HL-60/S4 (cell line): ENCODE measurements around the gene CYBA.
"Not testable (repeated sequence)": the region's sequence is repeated elsewhere in the genome, so short reads cannot be mapped to it uniquely, and the experiment has no call there.

ENCODE experiments used
- in situ Hi-C: fragments of 300-500 bp; cut with MboI; formaldehyde crosslinking; loops from 2 replicates; pipeline ENCODE4 v1.14.3; 2022; ENCODE audit warnings: low sequenced_read_pairs

CYBA gene

GRCh38 chr16:88686439-88687253 is 35.8 kb upstream of the CYBA start, which contains the start of gene SNAI3:
TSS of gene SNAI3 (minus strand) at chr16:88686507. CDS start at chr16:88686406, 101 bp downstream.
- in situ Hi-C loops = no loop called here

- in situ Hi-C loops = no loop called here
These were observed 35.2 kb upstream of the CYBA start for GRCh38 chr16:88686062-88686438.

GRCh38 chr16:88685156-88686061 is 34.6 kb upstream of the CYBA start:
- in situ Hi-C loops = no loop called here

GRCh38 chr16:88684569-88685155 is 33.8 kb upstream of the CYBA start:
- in situ Hi-C loops = no loop called here

- in situ Hi-C loops = no loop called here
These were observed 31.0 kb upstream of the CYBA start for GRCh38 chr16:88681709-88682451.

GRCh38 chr16:88681084-88681680 is 30.3 kb upstream of the CYBA start:
- in situ Hi-C loops = no loop called here

- in situ Hi-C loops = no loop called here
These were observed 29.8 kb upstream of the CYBA start for GRCh38 chr16:88680554-88681083.

GRCh38 chr16:88678224-88678979 is 27.5 kb upstream of the CYBA start:
- in situ Hi-C loops = no loop called here

- in situ Hi-C loops = no loop called here
These were observed 26.9 kb upstream of the CYBA start for GRCh38 chr16:88677721-88678120.

- in situ Hi-C loops = no loop called here
These were observed 25.8 kb upstream of the CYBA start for GRCh38 chr16:88676502-88677242.

- in situ Hi-C loops = no loop called here
These were observed 23.0 kb upstream of the CYBA start for GRCh38 chr16:88673716-88674379.

GRCh38 chr16:88672776-88673175 is 21.9 kb upstream of the CYBA start:
- in situ Hi-C loops = no loop called here

- in situ Hi-C loops = no loop called here
These were observed 21.0 kb upstream of the CYBA start for GRCh38 chr16:88671806-88672205.

GRCh38 chr16:88669980-88670379 is 19.1 kb upstream of the CYBA start:
- in situ Hi-C loops = no loop called here

GRCh38 chr16:88669493-88669892 is 18.6 kb upstream of the CYBA start:
- in situ Hi-C loops = not testable (repeated sequence)

GRCh38 chr16:88667461-88667860 is 16.6 kb upstream of the CYBA start:
- in situ Hi-C loops = no loop called here

- in situ Hi-C loops = no loop called here
These were observed 14.7 kb upstream of the CYBA start for GRCh38 chr16:88665570-88665969.

GRCh38 chr16:88665148-88665547 is 14.3 kb upstream of the CYBA start:
- in situ Hi-C loops = no loop called here
